ENCODE measurements around the gene PNP. TPM values are rescaled to one million over a fixed set of nuclear protein-coding genes. Genes with fewer than 3 reads are reported as not detected.

The PNP gene
- total and polyA plus RNA-seq, 7 donors: 3.7 to 42.5 (median 6.0) TPM

GRCh38 chr14:20493634-20494033 lies 24.4 kb downstream of the PNP start:
- Histone ChIP-seq H3K27ac (no peak overlapping the region), H3K9me3 (no peaks in the 10 kb centered on the region), H3K4me1 (no peaks in the 10 kb centered on the region), H3K36me3 (ENCODE audit: insufficient read depth in 1 of 2, low read depth in 1 of 2) (no peaks in the 10 kb centered on the region), H3K27me3 (ENCODE audit: insufficient read depth in 3 of 3, low read length in 2 of 3) (no peaks in the 10 kb centered on the region), H3K4me3 (no peak overlapping the region)
- intact Hi-C loops (cut with DNase I): no loop called here
- no peak for DNase-seq
- no peak for TF ChIP-seq CTCF (IDR thresholded peaks at IDR 0.05)
- no peak for ATAC-seq
- whole genome bisulfite sequencing, 3 donors: 56 to 81% (median 58%) methylated on average over 2 of the region's 2 CpGs

- H3K27ac ChIP-seq: no peak overlapping the region
- 74 to 77% (median 74%) methylated on average over 8 of the region's 8 CpGs for WGBS, 3 donors
- H3K4me3 ChIP-seq: no peak overlapping the region
- H3K27me3 ChIP-seq (ENCODE audit: insufficient read depth in 3 of 3, low read length in 2 of 3): no peaks in the 10 kb centered on the region
- no peaks in the 10 kb centered on the region for H3K36me3 ChIP-seq (ENCODE audit: insufficient read depth in 1 of 2, low read depth in 1 of 2)
- no peaks in the 10 kb centered on the region for H3K4me1 ChIP-seq
- DNase-seq (no peak), ATAC-seq (no peak)
- intact Hi-C loops (cut with DNase I): no loop called here
- no peak for TF ChIP-seq CTCF (IDR thresholded peaks at IDR 0.05)
- H3K9me3 ChIP-seq: no peaks in the 10 kb centered on the region
These were observed 25.9 kb downstream of the PNP start for GRCh38 chr14:20494935-20495766.

- H3K9me3 ChIP-seq: no peaks in the 10 kb centered on the region
- 76 to 85% (median 80%) methylated on average over 2 of the region's 2 CpGs for WGBS, 3 donors
- H3K4me1 ChIP-seq: no peaks in the 10 kb centered on the region
- peak overlapping the region; percentile 58 for H3K27ac ChIP-seq
- DNase-seq (no peak), ATAC-seq (no peak)
- no peak overlapping the region for H3K4me3 ChIP-seq
- no peaks in the 10 kb centered on the region for H3K36me3 ChIP-seq (ENCODE audit: insufficient read depth in 1 of 2, low read depth in 1 of 2)
- H3K27me3 ChIP-seq (ENCODE audit: insufficient read depth in 3 of 3, low read length in 2 of 3): no peaks in the 10 kb centered on the region
- intact Hi-C loops (cut with DNase I): no loop called here
- TF ChIP-seq CTCF (IDR thresholded peaks at IDR 0.05): no peak
These were observed 29.4 kb downstream of the PNP start for GRCh38 chr14:20498622-20499021.

GRCh38 chr14:20499108-20499507 lies 29.9 kb downstream of the PNP start:
- TF ChIP-seq CTCF (IDR thresholded peaks at IDR 0.05): no peak
- Histone ChIP-seq H3K36me3 (ENCODE audit: insufficient read depth in 1 of 2, low read depth in 1 of 2) (no peaks in the 10 kb centered on the region), H3K9me3 (no peaks in the 10 kb centered on the region), H3K27ac (peak overlapping the region; percentile 58), H3K4me1 (no peaks in the 10 kb centered on the region), H3K4me3 (no peak overlapping the region), H3K27me3 (ENCODE audit: insufficient read depth in 3 of 3, low read length in 2 of 3) (no peaks in the 10 kb centered on the region)
- ATAC-seq (no peak), DNase-seq (no peak)
- intact Hi-C loops (cut with DNase I): no loop called here
- WGBS, 3 donors: 52 to 59% (median 53%) methylated on average over 4 of the region's 4 CpGs

- H3K4me1 ChIP-seq: no peaks in the 10 kb centered on the region
- no peaks in the 10 kb centered on the region for H3K9me3 ChIP-seq
- H3K36me3 ChIP-seq (ENCODE audit: insufficient read depth in 1 of 2, low read depth in 1 of 2): no peaks in the 10 kb centered on the region
- no peak for TF ChIP-seq CTCF (IDR thresholded peaks at IDR 0.05)
- ATAC-seq (no peak), DNase-seq (no peak)
- WGBS, 3 donors: 63 to 67% (median 64%) methylated on average over 5 of the region's 5 CpGs
- H3K4me3 ChIP-seq: no peak overlapping the region
- no peaks in the 10 kb centered on the region for H3K27me3 ChIP-seq (ENCODE audit: insufficient read depth in 3 of 3, low read length in 2 of 3)
- intact Hi-C loops (cut with DNase I): no loop called here
- no peak overlapping the region for H3K27ac ChIP-seq
These were observed 30.7 kb downstream of the PNP start for GRCh38 chr14:20499881-20500280.
